GM21825 (cell line): ENCODE results near the gene DSTYK.

Experiments used
- ATAC-seq: cut with Tn5 transposase; IDR thresholded peaks from one replicate; pipeline ENCODE4 v1.9.1; 2021; ENCODE audit warnings: mild to moderate bottlenecking, moderate library complexity; ENCODE audit not compliant: unreplicated experiment

DSTYK gene

DNA sequence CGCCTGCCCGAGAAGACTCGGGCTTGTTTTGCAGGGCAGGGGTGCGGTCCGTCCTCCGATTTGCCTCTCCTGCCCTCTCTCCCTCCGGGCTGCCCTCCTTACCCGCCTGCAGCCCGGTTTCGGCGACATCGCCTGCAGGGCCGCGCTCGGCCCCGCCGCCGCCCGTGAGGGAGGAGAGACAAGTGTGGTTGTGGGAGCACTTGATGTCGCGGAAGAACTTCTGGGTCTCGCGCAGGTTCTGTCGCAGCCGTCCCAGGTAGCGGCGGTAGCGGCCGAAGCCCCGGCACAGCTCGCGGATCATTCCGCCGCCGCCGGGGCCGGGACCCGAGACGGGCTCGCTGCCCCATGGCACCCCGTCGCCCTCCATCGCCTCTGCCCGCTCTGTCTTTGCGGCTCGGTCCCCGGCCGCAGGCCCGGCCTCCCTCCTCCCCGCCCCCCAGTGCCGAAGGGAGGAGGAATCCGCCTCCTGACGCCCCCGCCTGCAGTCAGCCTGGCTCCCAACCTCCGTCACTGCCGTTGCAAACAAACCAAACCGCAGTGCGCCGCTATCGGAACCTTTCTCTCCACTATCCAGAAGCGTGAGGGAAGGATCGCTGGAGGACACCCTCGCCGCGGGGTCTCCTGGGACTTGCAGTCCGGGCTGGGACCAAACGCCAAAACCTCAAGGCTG lies at the start of gene DSTYK:
TSS of gene DSTYK (minus strand) at position 534 of the 670 bp plus-strand sequence. CDS start at position 367, 167 bp downstream.
- ATAC-seq, result peak; percentile 86

DNA sequence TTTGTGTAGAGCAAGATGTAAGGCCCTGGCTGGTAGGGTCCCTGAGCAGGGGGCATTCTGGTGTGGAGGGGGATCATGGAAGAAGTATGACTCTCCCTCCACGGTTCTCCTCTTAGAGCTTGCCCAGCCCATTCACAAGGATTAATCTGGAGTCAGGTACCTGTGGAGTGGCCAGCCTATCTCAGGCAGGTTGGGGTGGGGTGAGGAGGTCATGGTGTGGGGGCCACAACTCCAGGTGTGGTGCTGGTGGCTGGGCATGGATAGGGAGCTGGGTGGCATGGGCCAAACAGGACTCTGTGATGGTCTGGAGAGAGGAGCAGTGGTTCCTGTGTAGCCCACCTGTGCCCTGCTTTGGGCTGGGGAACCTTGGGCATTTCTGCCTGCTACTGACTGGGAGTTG lies 48.5 kb upstream of the DSTYK start:
- no peak for ATAC-seq

GRCh38 chr1:205259324-205259832 lies 47.9 kb upstream of the DSTYK start:
- no peak for ATAC-seq

DNA sequence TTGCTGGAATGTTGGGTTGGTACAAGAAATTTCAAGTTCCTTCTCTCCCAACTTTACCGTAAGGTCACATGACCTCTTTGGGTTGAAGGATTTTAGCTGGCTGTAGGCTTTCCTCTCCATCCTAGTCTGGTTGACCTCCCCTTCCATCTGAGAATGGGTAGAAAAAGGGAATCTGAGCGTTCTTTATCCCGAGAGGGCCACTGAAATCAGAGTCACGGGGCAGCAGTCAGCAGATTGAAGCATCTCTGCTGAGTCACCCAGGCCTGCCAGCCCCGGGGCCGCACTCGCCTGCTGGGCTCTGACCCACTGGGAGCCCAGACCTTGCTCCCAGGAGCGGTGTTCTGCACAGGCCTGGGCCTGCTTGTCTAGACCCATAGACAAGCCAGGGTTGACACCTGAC lies 47.2 kb upstream of the DSTYK start:
- ATAC-seq, result no peak

DNA sequence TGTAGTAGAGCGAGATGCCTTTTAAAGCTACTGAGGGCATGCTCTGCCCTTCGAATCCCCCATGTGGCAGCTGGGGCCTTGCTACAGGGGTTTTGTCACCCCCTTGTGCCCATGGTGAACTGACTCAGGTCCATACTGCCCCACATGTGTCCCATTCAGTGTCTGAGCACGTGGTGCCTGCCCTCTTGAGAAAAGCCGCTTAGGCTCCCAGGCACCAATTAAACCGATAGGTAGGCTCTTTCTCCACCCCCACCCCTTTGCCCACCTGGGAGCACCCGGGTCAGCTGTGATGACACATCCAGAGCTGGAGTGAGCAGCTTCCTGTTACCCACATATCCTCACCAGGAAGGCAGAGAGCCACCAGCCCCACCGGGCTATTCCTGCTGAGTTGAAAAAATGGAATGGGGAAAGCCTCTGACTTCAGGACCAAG lies 46.8 kb upstream of the DSTYK start:
- ATAC-seq, result no peak

- no peak for ATAC-seq
Observed at GRCh38 chr1:205257735-205258134, 46.2 kb upstream of the DSTYK start.

GRCh38 chr1:205256951-205257625 lies 45.6 kb upstream of the DSTYK start:
- no peak for ATAC-seq

- peak; percentile 61 for ATAC-seq
Observed at GRCh38 chr1:205255941-205256780, 44.7 kb upstream of the DSTYK start.

GRCh38 chr1:205251576-205251975 lies 40.1 kb upstream of the DSTYK start:
- ATAC-seq, result no peak

GRCh38 chr1:205250699-205251098 lies 39.2 kb upstream of the DSTYK start:
- ATAC-seq, result no peak

GRCh38 chr1:205249651-205250050 lies 38.1 kb upstream of the DSTYK start:
- ATAC-seq, result no peak

GRCh38 chr1:205248793-205249601 lies 37.5 kb upstream of the DSTYK start:
- ATAC-seq, result no peak

DNA sequence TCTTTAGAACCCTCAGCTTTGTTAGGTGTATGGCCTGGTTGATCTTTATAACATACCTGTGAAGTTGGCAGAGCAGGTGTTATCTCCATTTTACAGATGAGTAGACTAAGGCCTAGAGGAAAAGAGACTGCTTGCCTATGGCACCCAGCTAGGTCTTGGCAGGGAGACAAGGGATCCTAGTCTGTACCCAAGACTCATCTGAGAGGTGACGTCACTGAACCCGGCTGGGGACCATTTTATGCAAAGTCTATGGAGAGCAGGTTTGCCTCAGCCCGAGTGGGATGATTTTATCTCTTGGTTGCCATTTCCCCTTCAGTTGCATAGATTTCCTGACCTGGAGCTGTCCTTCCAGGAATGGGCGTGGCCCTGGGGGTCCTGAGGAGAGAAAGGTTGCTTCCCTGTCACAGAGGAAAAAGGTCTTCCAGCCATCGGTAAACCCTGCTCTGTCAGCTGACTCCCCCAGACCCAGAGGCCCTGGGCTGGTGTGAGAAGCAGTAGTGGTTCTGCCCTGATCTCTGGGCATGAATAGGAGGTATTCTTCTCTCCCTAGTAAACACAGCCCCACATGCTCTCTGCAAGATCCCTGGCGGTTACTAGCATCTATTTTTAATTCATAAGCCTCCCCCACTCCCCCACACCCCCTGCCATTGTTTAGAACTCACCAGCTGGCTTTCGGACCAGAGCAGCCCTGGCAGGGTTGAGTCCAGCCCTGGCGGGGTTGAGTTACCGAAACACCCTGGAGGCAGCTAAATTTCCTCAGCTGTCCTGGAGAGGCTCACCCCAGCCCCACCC lies 35.8 kb upstream of the DSTYK start:
- no peak for ATAC-seq

DNA sequence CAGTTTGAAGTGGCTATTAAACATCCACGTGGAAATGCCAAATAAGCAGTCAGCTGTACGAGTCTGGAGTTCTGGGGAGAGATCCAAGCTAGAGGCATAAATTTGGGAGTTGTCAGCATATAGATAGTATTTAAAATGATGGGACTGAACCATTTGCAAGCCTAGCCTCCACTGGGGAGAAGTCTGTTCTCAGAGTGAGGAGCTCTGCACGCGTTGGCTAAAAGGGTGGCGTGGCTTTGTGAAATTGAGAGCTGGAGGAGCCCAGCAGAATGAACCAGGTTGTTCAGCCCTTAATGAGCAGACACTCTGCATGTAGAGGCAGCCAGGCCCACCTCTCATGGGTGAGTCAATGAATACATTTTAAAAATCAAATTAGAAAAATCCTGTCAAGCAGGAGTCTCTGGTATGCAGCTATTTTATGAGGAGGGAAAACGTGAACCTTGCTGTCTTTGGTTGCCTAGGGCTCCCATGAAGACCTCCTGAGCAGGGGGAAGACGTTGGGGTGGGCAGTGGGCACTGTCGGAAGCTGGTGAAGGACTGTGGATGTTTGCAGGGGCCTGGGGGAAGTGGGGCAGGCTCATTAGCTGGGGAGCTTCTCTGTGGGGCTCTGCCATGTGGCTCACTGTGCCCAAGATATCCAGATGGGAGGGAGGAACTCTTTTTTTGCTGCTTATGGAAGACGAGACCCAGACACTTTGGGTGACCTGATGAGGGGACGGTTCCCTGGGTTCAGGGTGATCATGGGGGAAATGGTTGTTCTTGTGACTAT lies 35.0 kb upstream of the DSTYK start:
- ATAC-seq, result no peak

GRCh38 chr1:205245096-205245495 lies 33.6 kb upstream of the DSTYK start:
- no peak for ATAC-seq

- ATAC-seq, result no peak
Observed at GRCh38 chr1:205244384-205244783, 32.9 kb upstream of the DSTYK start.

DNA sequence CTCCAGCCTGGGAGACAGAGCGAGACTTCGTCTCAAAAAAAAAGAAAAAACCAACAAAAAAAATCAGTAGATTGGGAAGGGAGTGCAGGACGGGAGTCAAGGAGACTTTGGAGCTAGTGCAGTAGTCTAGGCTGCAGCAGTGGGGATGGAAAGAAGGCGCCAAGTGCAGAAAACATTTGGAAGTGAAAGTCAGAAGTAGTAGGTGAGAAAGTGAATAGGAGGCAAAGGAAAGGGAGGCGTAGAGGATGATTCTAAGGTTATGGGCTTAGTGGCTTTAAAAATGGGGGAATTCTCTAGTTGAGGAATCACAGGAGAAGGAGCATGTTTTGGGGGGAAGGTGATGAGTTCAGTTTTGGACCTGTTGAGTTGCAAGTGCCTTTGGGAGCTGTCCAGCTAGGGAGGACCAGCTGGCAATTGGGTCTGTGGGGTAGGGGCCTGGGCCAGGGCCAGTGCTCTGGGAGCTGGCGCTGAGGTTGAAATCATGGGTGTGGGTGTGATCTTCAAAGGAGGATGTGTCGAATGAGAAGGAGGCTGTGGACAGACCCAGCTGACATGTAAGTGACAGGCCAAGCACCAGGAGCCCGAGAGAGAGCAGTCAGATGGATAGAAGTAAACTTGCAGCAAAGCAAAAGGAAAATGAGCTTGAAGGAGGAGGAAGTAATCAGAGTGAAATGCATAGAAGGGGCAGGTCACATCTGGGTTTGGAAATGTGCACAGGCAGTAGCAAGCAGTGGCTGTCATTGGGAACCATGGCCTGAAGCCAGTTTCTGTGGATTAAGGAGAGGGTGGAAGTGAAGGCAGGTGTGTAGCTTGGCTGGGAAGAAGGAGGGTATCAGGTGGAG lies 32.1 kb upstream of the DSTYK start:
- ATAC-seq, result no peak

- ATAC-seq, result no peak
Observed at GRCh38 chr1:205241366-205242030, 30.0 kb upstream of the DSTYK start.
